Measurements from ENCODE around the gene TRPM1. TPM values are rescaled to one million over a fixed set of nuclear protein-coding genes. Genes with fewer than 3 reads are reported as not detected.

The TRPM1 gene
- total RNA-seq, 4 donors from 2014 or later = not detected

DNA sequence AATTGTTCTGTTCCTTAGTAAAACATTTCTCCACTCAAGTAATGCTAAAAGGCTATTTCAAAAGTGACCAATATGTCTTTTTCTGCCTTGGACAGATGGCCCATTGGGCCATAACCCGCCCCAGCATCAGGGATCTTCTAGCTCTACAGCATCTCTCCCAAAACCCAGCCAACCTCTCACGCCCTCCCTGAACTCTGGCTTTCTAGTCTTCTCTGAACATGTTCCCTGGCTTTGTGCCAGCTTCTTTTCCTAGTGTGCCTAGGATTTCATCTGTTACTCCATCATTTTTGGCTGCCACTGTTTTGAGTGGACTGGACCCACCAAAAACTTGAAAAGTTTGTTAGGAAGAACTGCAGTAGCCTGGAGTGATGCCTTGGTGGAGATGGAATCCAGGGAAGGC, 30.7 kb downstream of the TRPM1 start:
- Histone ChIP-seq H3K36me3 (no peaks in the 10 kb centered on the region), H3K4me3 (no peak overlapping the region), H3K27ac (no peak overlapping the region), H3K4me1 (peaks cover 0 to 8% of the 10 kb centered on the region in 2 donors), H3K9me3 (no peaks in the 10 kb centered on the region), H3K27me3 (no peaks in the 10 kb centered on the region)
- DNase-seq = no peak
- in situ Hi-C loops (cut with MboI; ENCODE audit: low sequenced_read_pairs in 4 of 4) (no loop called here), intact Hi-C loops (cut with DNase I; ENCODE audit: low total_unique reads) (no loop called here)
- ATAC-seq = no peak
- TF ChIP-seq POLR2A (IDR thresholded peaks at IDR 0.05) = no peak
- TF ChIP-seq, protein P1, sequence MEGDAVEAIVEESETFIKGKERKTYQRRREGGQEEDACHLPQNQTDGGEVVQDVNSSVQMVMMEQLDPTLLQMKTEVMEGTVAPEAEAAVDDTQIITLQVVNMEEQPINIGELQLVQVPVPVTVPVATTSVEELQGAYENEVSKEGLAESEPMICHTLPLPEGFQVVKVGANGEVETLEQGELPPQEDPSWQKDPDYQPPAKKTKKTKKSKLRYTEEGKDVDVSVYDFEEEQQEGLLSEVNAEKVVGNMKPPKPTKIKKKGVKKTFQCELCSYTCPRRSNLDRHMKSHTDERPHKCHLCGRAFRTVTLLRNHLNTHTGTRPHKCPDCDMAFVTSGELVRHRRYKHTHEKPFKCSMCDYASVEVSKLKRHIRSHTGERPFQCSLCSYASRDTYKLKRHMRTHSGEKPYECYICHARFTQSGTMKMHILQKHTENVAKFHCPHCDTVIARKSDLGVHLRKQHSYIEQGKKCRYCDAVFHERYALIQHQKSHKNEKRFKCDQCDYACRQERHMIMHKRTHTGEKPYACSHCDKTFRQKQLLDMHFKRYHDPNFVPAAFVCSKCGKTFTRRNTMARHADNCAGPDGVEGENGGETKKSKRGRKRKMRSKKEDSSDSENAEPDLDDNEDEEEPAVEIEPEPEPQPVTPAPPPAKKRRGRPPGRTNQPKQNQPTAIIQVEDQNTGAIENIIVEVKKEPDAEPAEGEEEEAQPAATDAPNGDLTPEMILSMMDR (IDR thresholded peaks at IDR 0.05 in 4 of 5, conservative IDR thresholded peaks at IDR 0.05 in 1 of 5) = no peak

DNA sequence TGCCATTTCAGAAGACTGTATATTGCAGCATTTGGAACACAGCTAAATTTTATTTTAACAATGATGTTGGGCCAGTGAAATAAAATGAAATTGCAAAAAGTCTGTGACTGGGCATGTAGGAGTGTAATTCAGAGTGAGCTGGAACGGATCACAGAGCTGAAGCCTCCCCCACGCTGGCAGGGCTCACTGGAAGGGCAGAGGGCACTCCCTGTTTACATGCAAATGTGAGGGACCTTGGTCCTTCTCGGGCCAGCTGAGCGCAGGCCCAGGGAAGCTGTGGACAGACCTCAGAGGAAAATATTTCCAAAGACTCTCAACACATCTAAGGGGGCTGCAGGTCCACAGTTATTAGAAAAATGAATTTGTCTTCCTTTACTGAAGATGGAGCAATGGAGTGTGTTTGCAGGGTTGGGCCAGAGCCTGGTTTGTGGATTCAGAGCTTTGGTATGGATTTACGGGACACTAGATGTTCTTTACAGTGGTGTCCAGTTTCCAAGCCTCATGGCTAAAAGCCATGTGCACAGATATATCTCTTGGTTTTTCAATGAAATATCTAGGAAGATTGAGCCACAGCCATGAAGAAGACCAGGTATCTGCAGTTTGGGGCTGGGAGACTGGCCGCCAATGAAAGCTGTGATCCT, 32.0 kb downstream of the TRPM1 start:
- no peaks in the 10 kb centered on the region for H3K27me3 ChIP-seq
- DNase-seq = no peak
- no peak overlapping the region for H3K4me3 ChIP-seq
- peaks cover 0 to 8% of the 10 kb centered on the region in 2 donors for H3K4me1 ChIP-seq
- TF ChIP-seq, protein P1 (IDR thresholded peaks at IDR 0.05 in 4 of 5, conservative IDR thresholded peaks at IDR 0.05 in 1 of 5) = no peak
- no peak for TF ChIP-seq POLR2A (IDR thresholded peaks at IDR 0.05)
- intact Hi-C loops (cut with DNase I; ENCODE audit: low total_unique reads) (no loop called here), in situ Hi-C loops (cut with MboI; ENCODE audit: low sequenced_read_pairs in 4 of 4) (no loop called here)
- no peaks in the 10 kb centered on the region for H3K36me3 ChIP-seq
- no peaks in the 10 kb centered on the region for H3K9me3 ChIP-seq
- no peak overlapping the region for H3K27ac ChIP-seq
- ATAC-seq = no peak

DNA sequence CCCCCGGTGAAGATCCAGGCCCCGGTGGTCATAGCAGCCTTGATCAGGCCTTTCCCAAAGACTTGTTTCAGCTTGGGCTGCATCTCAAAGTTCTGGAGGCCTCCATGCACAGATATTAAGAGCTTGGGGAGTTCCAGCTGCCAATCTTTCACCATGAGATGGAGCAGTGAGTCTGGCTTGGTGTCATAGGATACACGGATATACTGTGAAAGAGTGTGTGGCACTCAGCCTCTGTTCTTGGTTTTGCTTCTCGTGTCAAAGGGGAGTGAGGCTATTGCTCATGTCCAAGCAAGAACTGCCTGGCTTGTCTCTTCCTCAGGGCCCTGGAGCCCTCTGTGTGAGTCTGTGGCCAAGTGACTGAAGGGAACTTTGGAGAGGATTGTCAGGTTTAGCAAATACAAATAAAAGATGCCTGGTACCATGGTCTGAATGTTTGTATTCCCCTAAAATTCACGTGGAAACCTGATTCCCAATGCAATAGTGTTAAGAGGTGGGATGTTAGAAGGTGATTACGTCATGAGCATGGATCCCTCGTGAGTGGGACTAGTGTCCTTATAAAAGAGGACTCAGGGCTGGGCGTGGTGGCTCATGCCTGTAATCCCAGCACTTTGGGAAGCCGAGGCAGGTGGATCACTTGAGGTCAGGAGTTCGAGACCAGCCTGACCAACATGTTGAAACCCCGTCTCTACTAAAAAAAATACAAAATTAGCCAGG, 33.5 kb downstream of the TRPM1 start:
- Histone ChIP-seq H3K27me3 (no peaks in the 10 kb centered on the region), H3K27ac (no peak overlapping the region), H3K4me3 (no peak overlapping the region), H3K9me3 (no peaks in the 10 kb centered on the region), H3K4me1 (peaks cover 0 to 8% of the 10 kb centered on the region in 2 donors), H3K36me3 (no peaks in the 10 kb centered on the region)
- in situ Hi-C loops (cut with MboI; ENCODE audit: low sequenced_read_pairs in 4 of 4) (no loop called here), intact Hi-C loops (cut with DNase I; ENCODE audit: low total_unique reads) (no loop called here)
- no peak for DNase-seq
- TF ChIP-seq, protein P1 (IDR thresholded peaks at IDR 0.05 in 4 of 5, conservative IDR thresholded peaks at IDR 0.05 in 1 of 5) = no peak
- no peak for TF ChIP-seq POLR2A (IDR thresholded peaks at IDR 0.05)
- ATAC-seq = no peak

DNA sequence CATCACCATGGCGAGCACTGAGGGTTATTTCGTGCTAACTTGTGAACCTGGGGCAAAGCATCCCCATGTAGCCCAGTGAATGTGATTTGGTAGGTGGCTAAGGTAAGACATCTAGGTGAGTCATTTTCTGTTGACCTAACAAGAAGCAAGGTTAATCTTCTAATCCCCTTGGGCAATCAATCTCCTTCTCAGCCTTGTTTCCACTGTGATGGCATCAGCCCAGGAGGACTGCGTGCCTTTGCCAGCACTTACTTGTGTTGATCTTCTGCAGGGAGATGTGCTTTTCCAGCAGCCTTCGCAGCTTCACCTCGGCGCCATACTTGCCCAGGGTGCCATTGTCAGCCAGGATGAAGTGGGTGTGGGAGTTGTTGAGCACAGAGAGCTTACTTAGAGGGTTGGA, 35.7 kb downstream of the TRPM1 start:
- Histone ChIP-seq H3K4me1 (peaks cover 0 to 8% of the 10 kb centered on the region in 2 donors), H3K36me3 (no peaks in the 10 kb centered on the region), H3K9me3 (no peaks in the 10 kb centered on the region), H3K4me3 (no peak overlapping the region), H3K27ac (no peak overlapping the region), H3K27me3 (no peaks in the 10 kb centered on the region)
- ATAC-seq (no peak), DNase-seq (no peak)
- intact Hi-C loops (cut with DNase I; ENCODE audit: low total_unique reads) (no loop called here), in situ Hi-C loops (cut with MboI; ENCODE audit: low sequenced_read_pairs in 4 of 4) (no loop called here)
- TF ChIP-seq, protein P1 (IDR thresholded peaks at IDR 0.05 in 4 of 5, conservative IDR thresholded peaks at IDR 0.05 in 1 of 5) = no peak
- no peak for TF ChIP-seq POLR2A (IDR thresholded peaks at IDR 0.05)

Data from gastrocnemius medialis (tissue), 4 donors.